GM19025 (cell line): ENCODE data around the gene ACBD6.

ENCODE experiments used
- ATAC-seq: cut with Tn5 transposase; IDR thresholded peaks from one replicate; pipeline ENCODE4 v1.9.1; 2021; ENCODE audit warnings: mild to moderate bottlenecking, low read depth, moderate library complexity; ENCODE audit not compliant: unreplicated experiment

ACBD6 gene

GRCh38 chr1:180380259-180381183 lies 121.9 kb downstream of the ACBD6 start:
- ATAC-seq, result no peak

- no peak for ATAC-seq
These were observed 125.6 kb downstream of the ACBD6 start for GRCh38 chr1:180376800-180377199.

GRCh38 chr1:180376253-180376652 lies 126.1 kb downstream of the ACBD6 start:
- no peak for ATAC-seq

- ATAC-seq, result no peak
These were observed 129.6 kb downstream of the ACBD6 start for GRCh38 chr1:180372728-180373127.

GRCh38 chr1:180370597-180370996 lies 131.8 kb downstream of the ACBD6 start:
- no peak for ATAC-seq

- no peak for ATAC-seq
These were observed 132.2 kb downstream of the ACBD6 start for GRCh38 chr1:180370188-180370587.

GRCh38 chr1:180369061-180369460 lies 133.3 kb downstream of the ACBD6 start:
- no peak for ATAC-seq

GRCh38 chr1:180366371-180367068 lies 135.9 kb downstream of the ACBD6 start:
- ATAC-seq, result no peak

GRCh38 chr1:180365039-180365438 lies 137.3 kb downstream of the ACBD6 start:
- no peak for ATAC-seq

GRCh38 chr1:180363246-180363995 lies 139.0 kb downstream of the ACBD6 start:
- ATAC-seq, result no peak

- ATAC-seq, result no peak
These were observed 141.9 kb downstream of the ACBD6 start for GRCh38 chr1:180360333-180361075.

GRCh38 chr1:180358649-180359048 lies 143.7 kb downstream of the ACBD6 start:
- no peak for ATAC-seq

GRCh38 chr1:180353945-180354344 lies 148.4 kb downstream of the ACBD6 start:
- ATAC-seq, result no peak

- ATAC-seq, result no peak
These were observed 149.8 kb downstream of the ACBD6 start for GRCh38 chr1:180352588-180352987.

- no peak for ATAC-seq
These were observed 150.4 kb downstream of the ACBD6 start for GRCh38 chr1:180352021-180352420.

GRCh38 chr1:180345148-180345547 lies 157.2 kb downstream of the ACBD6 start:
- no peak for ATAC-seq

- ATAC-seq, result no peak
These were observed 158.2 kb downstream of the ACBD6 start for GRCh38 chr1:180343921-180344769.

GRCh38 chr1:180327089-180327488 lies 175.3 kb downstream of the ACBD6 start:
- no peak for ATAC-seq

GRCh38 chr1:180312926-180313325 lies 189.5 kb downstream of the ACBD6 start:
- ATAC-seq, result no peak
